PC-9 (cell line): ENCODE measurements around the gene NKX1-2.

ENCODE experiments used
- EZH2 ChIP-seq: fragments of 200-600 bp; sonication (generic); IDR thresholded peaks from 2 replicates; pipeline ENCODE4 v1.8.0; 2017; ENCODE audit warnings: antibody characterized with exemption, low read depth
- TF ChIP-seq, protein P1 (sequence below): fragments of 200-600 bp; sonication (generic); conservative IDR thresholded peaks from 2 replicates; pipeline ENCODE4 v1.6.1; 2017; ENCODE audit warnings: mixed run types, antibody characterized with exemption, mild to moderate bottlenecking, moderate library complexity

- TF ChIP-seq, protein P1, sequence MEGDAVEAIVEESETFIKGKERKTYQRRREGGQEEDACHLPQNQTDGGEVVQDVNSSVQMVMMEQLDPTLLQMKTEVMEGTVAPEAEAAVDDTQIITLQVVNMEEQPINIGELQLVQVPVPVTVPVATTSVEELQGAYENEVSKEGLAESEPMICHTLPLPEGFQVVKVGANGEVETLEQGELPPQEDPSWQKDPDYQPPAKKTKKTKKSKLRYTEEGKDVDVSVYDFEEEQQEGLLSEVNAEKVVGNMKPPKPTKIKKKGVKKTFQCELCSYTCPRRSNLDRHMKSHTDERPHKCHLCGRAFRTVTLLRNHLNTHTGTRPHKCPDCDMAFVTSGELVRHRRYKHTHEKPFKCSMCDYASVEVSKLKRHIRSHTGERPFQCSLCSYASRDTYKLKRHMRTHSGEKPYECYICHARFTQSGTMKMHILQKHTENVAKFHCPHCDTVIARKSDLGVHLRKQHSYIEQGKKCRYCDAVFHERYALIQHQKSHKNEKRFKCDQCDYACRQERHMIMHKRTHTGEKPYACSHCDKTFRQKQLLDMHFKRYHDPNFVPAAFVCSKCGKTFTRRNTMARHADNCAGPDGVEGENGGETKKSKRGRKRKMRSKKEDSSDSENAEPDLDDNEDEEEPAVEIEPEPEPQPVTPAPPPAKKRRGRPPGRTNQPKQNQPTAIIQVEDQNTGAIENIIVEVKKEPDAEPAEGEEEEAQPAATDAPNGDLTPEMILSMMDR: no peak
- no peak for TF ChIP-seq EZH2
Observed at GRCh38 chr10:124419635-124420034, 30.2 kb downstream of the NKX1-2 start.
